B cell (primary cell): Measurements from ENCODE around the gene NDUFA6. TPM values are rescaled to one million over a fixed set of nuclear protein-coding genes. Genes with fewer than 3 reads are reported as not detected.

ENCODE experiments used
- ATAC-seq: fragments of 200-7000 bp; cut with Tn5 transposase; one replicate; pipeline ENCODE4 v1.10.0; 2021; ENCODE audit warnings: low read depth, mild to moderate bottlenecking, moderate number of reproducible peaks, moderate library complexity
- CTCF ChIA-PET: fragments of 350-600 bp; sonication (Branson Sonifier 250); formaldehyde crosslinking; loops from one replicate; lab custom pipeline; 2021; ENCODE audit warnings: antibody characterized with exemption, inconsistent platforms; lab: Charles Lee
- POLR2A ChIA-PET: fragments of 350-600 bp; sonication (Branson Sonifier 250); formaldehyde crosslinking; loops from one replicate; lab custom pipeline; 2021; ENCODE audit warnings: antibody characterized with exemption; lab: Charles Lee
- DNase-seq: peaks from one replicate; pipeline ENCODE4 v3.0.0; 2013
- H2AFZ ChIP-seq: 2 replicates; pipeline ENCODE4 v1.6.1; 2012; ENCODE audit warnings: mild to moderate bottlenecking, low read depth, low read length; ENCODE audit not compliant: insufficient read depth, poor library complexity, severe bottlenecking
- H3K27ac ChIP-seq, 2 donors: 1 replicate in 1 of 2; 2 replicates in 1 of 2; pipeline ENCODE4 v1.5.1; 2012 to 2013; ENCODE audit warnings: low read length in 2 of 2, mild to moderate bottlenecking in 2 of 2, moderate library complexity in 1 of 2
- H3K27me3 ChIP-seq, 4 experiments: fragments of 200-600 bp in 1 of 4; sonication (generic) in 1 of 4; replicated peaks in 1 of 4; 1 replicate in 2 of 4; 2 replicates in 2 of 4; pipeline versions ENCODE4 v1.6.1 to v1.7.0; 2013 to 2016; ENCODE audit warnings: low read length in 3 of 4, mild to moderate bottlenecking in 2 of 4, mixed read lengths in 1 of 4, moderate library complexity in 1 of 4; ENCODE audit not compliant: insufficient read depth in 4 of 4, control insufficient read depth in 3 of 4; ENCODE audit errors: control extremely low read depth in 1 of 4
- H3K36me3 ChIP-seq, 2 experiments: replicated peaks in 1 of 2; 1 replicate in 1 of 2; 2 replicates in 1 of 2; pipeline versions ENCODE4 v1.6.1 to v1.7.1; 2013; ENCODE audit warnings: low read length in 1 of 2; ENCODE audit not compliant: insufficient read depth in 2 of 2, control insufficient read depth in 1 of 2; ENCODE audit errors: control extremely low read depth in 1 of 2, extremely low read depth in 1 of 2
- H3K4me1 ChIP-seq, 2 donors: fragments of 200-600 bp in 1 of 2; sonication (generic) in 1 of 2; 1 replicate in 1 of 2; 2 replicates in 1 of 2; pipeline versions ENCODE4 v1.5.1 to v1.6.1; 2013 to 2017; ENCODE audit warnings: low read length in 2 of 2; ENCODE audit not compliant: control insufficient read depth in 2 of 2, insufficient read depth in 2 of 2
- H3K4me2 ChIP-seq: replicated peaks from 2 replicates; pipeline ENCODE3; 2012; ENCODE audit warnings: mild to moderate bottlenecking, low read depth, low read length; ENCODE audit not compliant: poor library complexity, severe bottlenecking
- H3K4me3 ChIP-seq, 5 experiments: fragments of 200-600 bp in 1 of 5; sonication (generic) in 1 of 5; 1 replicate in 3 of 5; 2 replicates in 2 of 5; pipeline versions ENCODE4 v1.5.1 to v1.7.0; 2011 to 2016; ENCODE audit warnings: low read length in 4 of 5, mild to moderate bottlenecking in 4 of 5, low read depth in 2 of 5, control low read depth in 1 of 5, moderate library complexity in 1 of 5; ENCODE audit not compliant: insufficient read depth in 1 of 5; ENCODE audit errors: control extremely low read depth in 1 of 5, extremely low read depth in 1 of 5
- H3K79me2 ChIP-seq: fragments of 200-600 bp; sonication (generic); one replicate; pipeline ENCODE4 v1.6.0; 2016; ENCODE audit warnings: low read length; ENCODE audit not compliant: control insufficient read depth, insufficient read depth
- H3K9ac ChIP-seq: fragments of 200-600 bp; sonication (generic); 2 replicates; pipeline ENCODE4 v1.6.1; 2017; ENCODE audit warnings: mild to moderate bottlenecking, low read length, moderate library complexity
- H3K9me3 ChIP-seq, 3 donors: one replicate each; pipeline versions ENCODE4 v1.6.1 to v1.7.1; 2013; ENCODE audit warnings: low read length in 2 of 3; ENCODE audit not compliant: control insufficient read depth in 2 of 3, insufficient read depth in 1 of 3; ENCODE audit errors: control extremely low read depth in 1 of 3
- H4K20me1 ChIP-seq: 2 replicates; pipeline ENCODE4 v1.6.0; 2012; ENCODE audit warnings: mild to moderate bottlenecking, low read length; ENCODE audit not compliant: insufficient read depth, control insufficient read depth, poor library complexity, severe bottlenecking
- H3K27ac Mint-ChIP-seq: one replicate; pipeline ENCODE4 v1.8.0; 2021; ENCODE audit warnings: mixed read lengths
- H3K27me3 Mint-ChIP-seq: one replicate; pipeline ENCODE4 v1.8.0; 2021; ENCODE audit warnings: mixed read lengths
- H3K4me1 Mint-ChIP-seq: one replicate; pipeline ENCODE4 v1.8.0; 2021; ENCODE audit warnings: mixed read lengths
- H3K4me3 Mint-ChIP-seq: one replicate; pipeline ENCODE4 v1.8.0; 2021; ENCODE audit warnings: mixed read lengths
- H3K9me3 Mint-ChIP-seq: one replicate; pipeline ENCODE4 v1.8.0; 2022; ENCODE audit warnings: mixed read lengths; ENCODE audit not compliant: insufficient read depth
- CTCF ChIP-seq: fragments of 200-600 bp; IDR thresholded peaks from one replicate; pipeline ENCODE4 v1.8.0; 2022; ENCODE audit warnings: antibody characterized with exemption, mild to moderate bottlenecking
- EZH2 ChIP-seq: IDR thresholded peaks from 2 replicates; pipeline ENCODE4 v1.6.1; 2012; ENCODE audit warnings: borderline replicate concordance, low read depth, mild to moderate bottlenecking, moderate library complexity, low read length; ENCODE audit not compliant: insufficient read depth, poor library complexity, severe bottlenecking
- whole genome bisulfite sequencing: methylation state at CpG from one replicate; pipeline ENCODE4 v1.1.5; 2013; ENCODE audit warnings: missing lambda C conversion rate; ENCODE audit not compliant: insufficient coverage; 5-methylcytosine and 5-hydroxymethylcytosine counted together
- intact Hi-C: fragments of 100-400 bp; cut with micrococcal nuclease; formaldehyde crosslinking; loops from one replicate; pipeline ENCODE4 v1.10.0; 2022
- polyA plus RNA-seq: library from polyadenylated mRNA; depleted of rRNA; stranded (reverse); fragments of >200 nt; gene quantifications from 2 replicates; pipeline ENCODE4 v1.2.3, GENCODE V29; 2012
- total RNA-seq, 2 donors: library from RNA; stranded (reverse); fragments of 120-200 nt in 1 of 2; gene quantifications; 1 replicate in 1 of 2; 2 replicates in 1 of 2; pipeline versions ENCODE4 v1.2.3 to v1.2.4, GENCODE V29; 2013 to 2022

NDUFA6 gene
- total and polyA plus RNA-seq, 2 donors (not counting 1 experiment from before 2014, with no cell fraction given): 26.2 to 47.8 TPM

DNA sequence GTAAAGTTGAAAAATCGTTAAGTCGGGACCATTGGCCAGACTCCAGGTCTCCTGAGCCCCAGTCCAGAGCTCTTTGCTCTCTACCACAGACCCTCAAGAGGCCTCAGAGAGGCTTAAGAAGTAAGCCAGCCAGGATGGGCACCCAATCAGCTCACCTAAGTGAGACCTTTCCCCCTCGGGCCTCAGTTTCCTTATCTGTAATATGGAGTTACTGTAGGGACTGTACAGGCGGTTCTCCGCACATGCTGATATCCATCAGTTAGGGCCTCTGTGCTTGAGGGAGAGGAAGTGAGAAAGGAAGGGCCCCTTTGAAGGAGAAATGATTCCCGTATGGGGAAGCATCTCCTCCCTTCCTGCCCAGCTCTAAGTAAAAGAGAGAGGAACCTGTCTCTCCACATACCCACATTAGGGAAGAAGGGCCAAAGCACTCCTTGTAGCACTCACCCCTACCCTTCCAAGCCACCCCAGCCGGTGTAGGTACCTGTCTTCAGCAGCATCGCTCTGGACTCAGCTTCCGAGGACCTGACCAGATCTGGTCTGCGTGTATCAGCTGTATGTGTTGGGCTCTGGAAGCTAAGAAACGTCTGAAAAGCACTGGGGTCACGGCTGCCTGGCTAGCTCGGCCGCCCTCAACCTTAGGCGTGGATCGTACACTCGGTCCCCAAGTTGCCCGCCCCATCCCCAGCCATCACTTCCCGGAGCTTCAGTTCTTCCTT lies 20.6 kb downstream of the NDUFA6 start:
- no peak for DNase-seq

More for the DNA sequence above, 20.6 kb downstream of the NDUFA6 start:
- intact Hi-C loops: loop anchor here (1.0 to 5.0 kb wide), 9 partner anchors 9 to 688 kb away; partner anchors contain the start of genes MEI1, NDUFA6, SMDT1 and TCF20
- 4% methylated on average over 14 of the region's 19 CpGs for WGBS
- Histone ChIP-seq H2AFZ (peak overlapping the region; percentile 95), H3K79me2 (no peaks in the 10 kb centered on the region), H3K36me3 (peaks cover 0 to 14% of the 10 kb centered on the region in 2 experiments), H3K27me3 (no peaks in the 10 kb centered on the region), H3K9ac (peak overlapping the region; percentile 93), H3K27ac (peak overlapping the region; percentile 64 to 69), H3K9me3 (no peaks in the 10 kb centered on the region), H3K4me2 (peak overlapping the region; percentile 95), H4K20me1 (no peaks in the 10 kb centered on the region), H3K4me1 (peaks cover 18 to 31% of the 10 kb centered on the region in 2 donors), H3K4me3 (peak overlapping the region; percentile 30 to 98 (median 82))
- no peaks in the 10 kb centered on the region for H3K27me3 Mint-ChIP-seq
- H3K4me1 Mint-ChIP-seq: peaks cover 44% of the 10 kb centered on the region
- H3K9me3 Mint-ChIP-seq: no peaks in the 10 kb centered on the region
- ChIA-PET CTCF (interaction anchor here (1.3 to 2.3 kb wide), 2 partner anchors 21 to 102 kb away, joined by 5 to 7 read pairs; partner anchors contain the start of gene NDUFA6), POLR2A (interaction anchor here (1.6 to 2.8 kb wide), 2 partner anchors 10 to 20 kb away, joined by 11 to 17 read pairs; partner anchors contain the start of genes NDUFA6 and SMDT1)
- TF ChIP-seq CTCF (no peak), EZH2 (no peak)
- peak overlapping the region; percentile 93 for H3K4me3 Mint-ChIP-seq
- H3K27ac Mint-ChIP-seq: peak overlapping the region; percentile 94
- ATAC-seq: peak; percentile 3
